ENCODE results near the gene DEXI. TPM values are rescaled to one million over a fixed set of nuclear protein-coding genes. Genes with fewer than 3 reads are reported as not detected.
A peak's percentile ranks its signal among the peaks of the same experiment; 100 is the strongest.

The DEXI gene
- total and polyA plus RNA-seq, 2 of the 13 experiments (the other 11 are each of a cell fraction or from before 2014, with no cell fraction given): 51.5 to 70.4 TPM

GRCh38 chr16:10922328-10923145 lies 19.7 kb downstream of the DEXI start (continued):
- TF ChIP-seq SNAPC4 (CRISPR knock-in tag; IDR thresholded peaks at IDR 0.05) (no peak), ZNF619 (CRISPR knock-in tag; IDR thresholded peaks at IDR 0.05) (no peak), ZC3H13 (CRISPR knock-in tag; IDR thresholded peaks at IDR 0.05) (no peak), RFXANK (CRISPR knock-in tag; IDR thresholded peaks at IDR 0.05) (no peak), ZNF281 (CRISPR knock-in tag; IDR thresholded peaks at IDR 0.05; ENCODE audit: borderline replicate concordance) (no peak), ZNF335 (CRISPR knock-in tag; IDR thresholded peaks at IDR 0.05) (no peak), ZFY (CRISPR knock-in tag; IDR thresholded peaks at IDR 0.05) (peak; percentile 40; the same call in 1 of the 2 replicates), DMTF1 (CRISPR knock-in tag; IDR thresholded peaks at IDR 0.05) (no peak), ZNF800 (CRISPR knock-in tag; IDR thresholded peaks at IDR 0.05) (no peak), SKIL (CRISPR knock-in tag; IDR thresholded peaks at IDR 0.05; ENCODE audit: borderline replicate concordance) (no peak), RFX5 (IDR thresholded peaks at IDR 0.05; ENCODE audit: low read depth, low read length) (no peak), EZH2 (conservative IDR thresholded peaks at IDR 0.05; ENCODE audit: low read depth, low read length) (no peak), MED13 (CRISPR knock-in tag; IDR thresholded peaks at IDR 0.05) (no peak), ZNF282 (IDR thresholded peaks at IDR 0.05; ENCODE audit: partially characterized antibody) (no peak)
